Measurements from ENCODE around the gene ITGB3.
"Not testable (repeated sequence)": the region's sequence is repeated elsewhere in the genome, so short reads cannot be mapped to it uniquely, and the experiment has no call there.

Gene ITGB3

GRCh38 chr17:47250855-47251254, 2.8 kb upstream of the ITGB3 start:
- FAIRE-seq = no peak

- FAIRE-seq = no peak
Measured at GRCh38 chr17:47251421-47251940, 2.1 kb upstream of the ITGB3 start.

GRCh38 chr17:47252209-47252608, 1.4 kb upstream of the ITGB3 start:
- FAIRE-seq = no peak

GRCh38 chr17:47252766-47253512, 688 bp upstream of the ITGB3 start:
- FAIRE-seq = no peak

GRCh38 chr17:47254403-47254943, 846 bp downstream of the ITGB3 start:
- FAIRE-seq = no peak

GRCh38 chr17:47257651-47258339, 4.2 kb downstream of the ITGB3 start:
- no peak for FAIRE-seq

GRCh38 chr17:47262586-47262985, 9.0 kb downstream of the ITGB3 start:
- no peak for FAIRE-seq

GRCh38 chr17:47264166-47264565, 10.5 kb downstream of the ITGB3 start:
- FAIRE-seq = no peak

GRCh38 chr17:47265983-47266541, 12.4 kb downstream of the ITGB3 start:
- no peak for FAIRE-seq

GRCh38 chr17:47266782-47267181, 13.2 kb downstream of the ITGB3 start:
- FAIRE-seq = no peak

- no peak for FAIRE-seq
Measured at GRCh38 chr17:47267354-47267828, 13.8 kb downstream of the ITGB3 start.

GRCh38 chr17:47268964-47269363, 15.3 kb downstream of the ITGB3 start:
- FAIRE-seq = not testable (repeated sequence)

GRCh38 chr17:47269561-47270280, 16.1 kb downstream of the ITGB3 start:
- not testable (repeated sequence) for FAIRE-seq

GRCh38 chr17:47270946-47271705, 17.5 kb downstream of the ITGB3 start:
- no peak for FAIRE-seq

- FAIRE-seq = no peak
Measured at GRCh38 chr17:47272491-47272890, 18.9 kb downstream of the ITGB3 start.

GRCh38 chr17:47273245-47273644, 19.6 kb downstream of the ITGB3 start:
- no peak for FAIRE-seq

- no peak for FAIRE-seq
Measured at GRCh38 chr17:47274319-47275069, 20.9 kb downstream of the ITGB3 start.

- FAIRE-seq = no peak
Measured at GRCh38 chr17:47275245-47275984, 21.8 kb downstream of the ITGB3 start.

- FAIRE-seq = no peak
Measured at GRCh38 chr17:47276444-47276843, 22.8 kb downstream of the ITGB3 start.

- no peak for FAIRE-seq
Measured at GRCh38 chr17:47276868-47277267, 23.2 kb downstream of the ITGB3 start.

All from A204.1 (cell line).